K562 (cell line): ENCODE measurements around the gene GAK. TPM values are rescaled to one million over a fixed set of nuclear protein-coding genes. Genes with fewer than 3 reads are reported as not detected.

ENCODE experiments used
- ATAC-seq: fragments of 200-7000 bp; cut with Tn5 transposase; 3 replicates; pipeline ENCODE4 v1.9.1; 2020; ENCODE audit warnings: moderate library complexity
- BruUV-seq: library from RNA; stranded (reverse); fragments of 400-500 nt; replicated peaks from 2 replicates; lab custom pipeline; 2021; lab: Mats Ljungman, UMichigan
- CTCF ChIA-PET: fragments of 300-600 bp; formaldehyde crosslinking; extraction: SDS; loops from one replicate; lab custom pipeline; 2021; ENCODE audit warnings: low intra/inter-chr PET ratio; lab: Yijun Ruan, JAX
- POLR2A ChIA-PET: fragments of 300-600, 350-650 bp; sonication (Branson Sonifier 250); formaldehyde crosslinking; extraction: SDS; loops from one replicate; lab custom pipeline; 2021; ENCODE audit warnings: antibody characterized with exemption, inconsistent platforms; lab: Yijun Ruan, JAX
- DNase-seq, 4 experiments: peaks; one replicate each; pipeline versions ENCODE4 v3.0.0 to v3.0.0-alpha.2; 2011 to 2018; ENCODE audit warnings: low spot score in 3 of 4, mixed read lengths in 3 of 4; ENCODE audit errors: extremely low read depth in 1 of 4
- FAIRE-seq: peaks from 2 replicates; lab custom pipeline; 2011; peaks lifted over from hg19 to GRCh38; lab: Jason Lieb, UNC
- H2AFZ ChIP-seq: 2 replicates; pipeline ENCODE4 v1.6.0; 2011; ENCODE audit warnings: low read depth, low read length, control low read depth, inconsistent platforms
- H3K27ac ChIP-seq: fragments of 200-600 bp; 3 replicates; pipeline ENCODE4 v1.8.0; 2011; ENCODE audit warnings: low read depth, mild to moderate bottlenecking, control low read depth, inconsistent platforms, low read length, moderate library complexity, mixed read lengths; ENCODE audit errors: extremely low read depth
- H3K27me3 ChIP-seq, 2 experiments: fragments of 300-600 bp in 1 of 2; 2 replicates in 1 of 2; 3 replicates in 1 of 2; pipeline versions ENCODE4 v1.6.0 to v1.8.0; 2011; ENCODE audit warnings: inconsistent platforms in 2 of 2, low read length in 2 of 2, mild to moderate bottlenecking in 1 of 2, mixed read lengths in 1 of 2, moderate library complexity in 1 of 2; ENCODE audit not compliant: control insufficient read depth in 2 of 2, insufficient read depth in 2 of 2
- H3K36me3 ChIP-seq: fragments of 300-600 bp; 3 replicates; pipeline ENCODE4 v1.8.0; 2011; ENCODE audit warnings: mild to moderate bottlenecking, low read length, inconsistent platforms; ENCODE audit not compliant: control insufficient read depth, insufficient read depth
- H3K4me1 ChIP-seq, 2 experiments: fragments of 200-600 bp in 1 of 2; replicated peaks in 1 of 2; 2 replicates in 1 of 2; 3 replicates in 1 of 2; pipeline versions ENCODE4 v1.5.1 to v1.8.0; 2011; ENCODE audit warnings: inconsistent platforms in 2 of 2, low read length in 2 of 2, mild to moderate bottlenecking in 1 of 2, mixed read lengths in 1 of 2, moderate library complexity in 1 of 2; ENCODE audit not compliant: control insufficient read depth in 2 of 2, insufficient read depth in 2 of 2
- H3K4me2 ChIP-seq: 2 replicates; pipeline ENCODE4 v1.6.1; 2011; ENCODE audit warnings: low read length, control low read depth, inconsistent platforms, mixed read lengths; ENCODE audit not compliant: insufficient read depth
- H3K4me3 ChIP-seq: fragments of 200-600 bp; sonication (generic), shearing (Covaris generic); 2 replicates; pipeline ENCODE4 v1.5.1; 2016; ENCODE audit warnings: control low read depth, inconsistent platforms
- H3K79me2 ChIP-seq: fragments of 200-600 bp; 3 replicates; pipeline ENCODE4 v1.8.0; 2011; ENCODE audit warnings: low read length, inconsistent platforms; ENCODE audit not compliant: control insufficient read depth, insufficient read depth
- H3K9ac ChIP-seq, 2 experiments: 2 replicates each; pipeline versions ENCODE4 v1.6.0 to v1.6.1; 2011; ENCODE audit warnings: low read depth in 2 of 2, low read length in 2 of 2, control low read depth in 1 of 2, inconsistent platforms in 1 of 2, mild to moderate bottlenecking in 1 of 2, mixed read lengths in 1 of 2; ENCODE audit not compliant: insufficient read depth in 1 of 2
- H3K9me1 ChIP-seq: one replicate; pipeline ENCODE4 v1.6.0; 2011; ENCODE audit warnings: inconsistent platforms, mild to moderate bottlenecking, low read length, moderate library complexity; ENCODE audit not compliant: control insufficient read depth, insufficient read depth
- H3K9me3 ChIP-seq: replicated peaks from 2 replicates; pipeline ENCODE4 v1.5.1; 2011; ENCODE audit warnings: low read depth, low read length, inconsistent platforms; ENCODE audit not compliant: control insufficient read depth, insufficient read depth
- H4K20me1 ChIP-seq: replicated peaks from 2 replicates; pipeline ENCODE4 v1.6.1; 2011; ENCODE audit warnings: low read length, inconsistent platforms, mixed read lengths; ENCODE audit not compliant: control insufficient read depth, insufficient read depth
- GMEB1 ChIP-seq: fragments of 250-450 bp; sonication (Bioruptor Pico); IDR thresholded peaks from 2 replicates; pipeline ENCODE4 v1.4.0; 2020; ENCODE audit warnings: mild to moderate bottlenecking
- MED1 ChIP-seq: sonication (generic); formaldehyde crosslinking; IDR thresholded peaks from 2 replicates; pipeline ENCODE4 v1.8.1; 2023; ENCODE audit warnings: missing genetic modification reagents, borderline replicate concordance
- MYNN ChIP-seq, 2 experiments: sonication (generic); formaldehyde crosslinking in 1 of 2; IDR thresholded peaks; 2 replicates each; pipeline versions ENCODE4 v1.5.0 to v1.6.1; 2016 to 2020; ENCODE audit warnings: antibody characterized with exemption in 1 of 2, missing genetic modification reagents in 1 of 2
- POLR2G ChIP-seq: fragments of 200-400 bp; formaldehyde crosslinking; IDR thresholded peaks from 2 replicates; pipeline ENCODE4 v1.6.1; 2017; ENCODE audit warnings: low read depth, mild to moderate bottlenecking, antibody characterized with exemption, low read length, moderate library complexity
- PREB ChIP-seq: sonication (generic); formaldehyde crosslinking; IDR thresholded peaks from 2 replicates; pipeline ENCODE4 v1.8.1; 2023; ENCODE audit warnings: mild to moderate bottlenecking, missing genetic modification reagents
- SIN3A ChIP-seq, 2 experiments: fragments of 150-350 bp in 1 of 2; IDR thresholded peaks; 2 replicates each; pipeline ENCODE4 v1.6.1; 2011 to 2016; ENCODE audit warnings: borderline replicate concordance in 2 of 2, low read depth in 2 of 2, low read length in 2 of 2, mild to moderate bottlenecking in 2 of 2, moderate library complexity in 2 of 2; ENCODE audit not compliant: control insufficient read depth in 1 of 2
- ZKSCAN1 ChIP-seq: fragments of 150-350 bp; IDR thresholded peaks from 2 replicates; pipeline ENCODE4 v1.6.1; 2016; ENCODE audit warnings: low read depth, low read length
- ZZZ3 ChIP-seq: fragments of 450-650 bp; IDR thresholded peaks from 2 replicates; pipeline ENCODE4 v1.6.1; 2016; ENCODE audit warnings: antibody characterized with exemption, mild to moderate bottlenecking, moderate library complexity
- WGBS: fragments of 100-300 bp; shearing (Covaris generic); methylation state at CpG from one replicate; pipeline ENCODE4 v1.1.6; 2016; ENCODE audit warnings: low coverage, mixed read lengths; ENCODE audit not compliant: insufficient coverage; ENCODE audit errors: missing lambda C conversion rate; 5-methylcytosine and 5-hydroxymethylcytosine counted together
- in situ Hi-C: fragments of 300-500 bp; cut with MboI; formaldehyde crosslinking; loops from 4 replicates; pipeline ENCODE4 v1.15.0; 2018; ENCODE audit warnings: inconsistent platforms, mixed read lengths
- intact Hi-C: fragments of 100-400 bp; cut with micrococcal nuclease; formaldehyde crosslinking; loops from 2 replicates; pipeline ENCODE4 v1.14.2; 2022
- polyA plus RNA-seq, 8 experiments: library from polyadenylated mRNA; depleted of rRNA in 4 of 8; stranded (reverse) in 5 of 8; unstranded in 3 of 8; fragments of >200 nt; fragmentation: Nextera tagmentation in 2 of 8; fragmentation: Illumina TruSeq in 1 of 8; extraction: Ambion mirVana in 2 of 8; extraction: Trizol in 1 of 8; gene quantifications; 2 replicates each; pipeline versions ENCODE4 v1.2.1 to v1.2.3, GENCODE V29; 2011 to 2014; ENCODE audit warnings: inconsistent platforms in 1 of 8, missing spikeins in 1 of 8
- total RNA-seq, 7 experiments: library from RNA; depleted of rRNA in 6 of 7; stranded (reverse); fragments of >200 nt in 6 of 7; fragmentation: Illumina TruSeq in 2 of 7; extraction: Trizol in 2 of 7; gene quantifications; 2 replicates each; pipeline versions ENCODE4 v1.2.1 to v1.2.3, GENCODE V29; 2011 to 2021; ENCODE audit warnings: low replicate concordance in 1 of 7
- TF ChIP-seq, protein P1 (sequence below): fragments of 450-650 bp; IDR thresholded peaks from 2 replicates; pipeline ENCODE4 v1.6.1; 2016; ENCODE audit warnings: antibody characterized with exemption
- TF ChIP-seq, protein P2 (sequence below): sonication (generic); formaldehyde crosslinking; IDR thresholded peaks from 2 replicates; pipeline ENCODE4 v1.8.0; 2022; ENCODE audit warnings: missing genetic modification reagents, mild to moderate bottlenecking, borderline replicate concordance

The GAK gene
- total and polyA plus RNA-seq, 9 of the 15 experiments (the other 6 are each of a cell fraction or from before 2014, with no cell fraction given) = 1.3 to 102 (median 16.2) TPM

- no peak for TF ChIP-seq PREB
- no peak for TF ChIP-seq GMEB1 (CRISPR knock-in tag)
Observed at GRCh38 chr4:883377-884095, 48.6 kb downstream of the GAK start (continued).

DNA sequence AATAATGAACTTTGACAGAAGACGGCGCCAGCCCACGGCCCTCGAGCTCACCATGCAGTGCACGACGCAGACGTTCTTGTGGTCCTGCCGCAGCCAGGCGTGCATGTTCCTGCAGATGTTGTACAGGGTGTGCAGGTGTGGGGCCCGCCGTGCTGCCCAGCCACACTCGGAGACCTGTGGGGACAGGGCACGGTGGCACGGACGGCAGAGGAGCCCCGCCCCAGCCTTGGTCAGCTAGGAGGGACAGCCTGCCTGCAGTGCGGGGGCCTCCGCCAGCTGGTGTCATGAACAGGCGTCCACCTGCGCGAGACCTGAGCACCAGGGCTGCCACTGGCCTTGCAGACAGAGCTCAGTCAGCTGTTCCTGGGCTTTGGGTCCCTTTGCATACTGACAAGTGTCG, 49.5 kb downstream of the GAK start:
- TF ChIP-seq, protein P1, sequence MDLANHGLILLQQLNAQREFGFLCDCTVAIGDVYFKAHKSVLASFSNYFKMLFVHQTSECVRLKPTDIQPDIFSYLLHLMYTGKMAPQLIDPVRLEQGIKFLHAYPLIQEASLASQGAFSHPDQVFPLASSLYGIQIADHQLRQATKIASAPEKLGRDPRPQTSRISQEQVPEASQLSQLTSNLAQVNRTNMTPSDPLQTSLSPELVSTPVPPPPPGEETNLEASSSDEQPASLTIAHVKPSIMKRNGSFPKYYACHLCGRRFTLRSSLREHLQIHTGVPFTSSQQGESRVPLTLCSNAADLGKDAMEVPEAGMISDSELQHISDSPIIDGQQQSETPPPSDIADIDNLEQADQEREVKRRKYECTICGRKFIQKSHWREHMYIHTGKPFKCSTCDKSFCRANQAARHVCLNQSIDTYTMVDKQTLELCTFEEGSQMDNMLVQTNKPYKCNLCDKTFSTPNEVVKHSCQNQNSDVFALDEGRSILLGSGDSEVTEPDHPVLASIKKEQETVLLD = no peak
- TF ChIP-seq SIN3A (IDR thresholded peaks at IDR 0.05; ENCODE audit: borderline replicate concordance in 2 of 2, control insufficient read depth in 1 of 2, low read depth in 2 of 2, low read length in 2 of 2) (no peak), ZZZ3 (no peak), ZKSCAN1 (no peak), MYNN (IDR thresholded peaks at IDR 0.05) (no peak), MYNN (CRISPR knock-in tag; IDR thresholded peaks at IDR 0.05) (no peak), POLR2G (0 out of 2 replicates have a peak, but pooled peaks have one; percentile 28), MED1 (no peak)
- TF ChIP-seq, protein P2, sequence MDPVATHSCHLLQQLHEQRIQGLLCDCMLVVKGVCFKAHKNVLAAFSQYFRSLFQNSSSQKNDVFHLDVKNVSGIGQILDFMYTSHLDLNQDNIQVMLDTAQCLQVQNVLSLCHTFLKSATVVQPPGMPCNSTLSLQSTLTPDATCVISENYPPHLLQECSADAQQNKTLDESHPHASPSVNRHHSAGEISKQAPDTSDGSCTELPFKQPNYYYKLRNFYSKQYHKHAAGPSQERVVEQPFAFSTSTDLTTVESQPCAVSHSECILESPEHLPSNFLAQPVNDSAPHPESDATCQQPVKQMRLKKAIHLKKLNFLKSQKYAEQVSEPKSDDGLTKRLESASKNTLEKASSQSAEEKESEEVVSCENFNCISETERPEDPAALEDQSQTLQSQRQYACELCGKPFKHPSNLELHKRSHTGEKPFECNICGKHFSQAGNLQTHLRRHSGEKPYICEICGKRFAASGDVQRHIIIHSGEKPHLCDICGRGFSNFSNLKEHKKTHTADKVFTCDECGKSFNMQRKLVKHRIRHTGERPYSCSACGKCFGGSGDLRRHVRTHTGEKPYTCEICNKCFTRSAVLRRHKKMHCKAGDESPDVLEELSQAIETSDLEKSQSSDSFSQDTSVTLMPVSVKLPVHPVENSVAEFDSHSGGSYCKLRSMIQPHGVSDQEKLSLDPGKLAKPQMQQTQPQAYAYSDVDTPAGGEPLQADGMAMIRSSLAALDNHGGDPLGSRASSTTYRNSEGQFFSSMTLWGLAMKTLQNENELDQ (CRISPR knock-in tag) = no peak
- H3K4me1 ChIP-seq = peaks cover 0 to 7% of the 10 kb centered on the region in 2 experiments; a peak in 1 of 5 replicates
- POLR2A ChIA-PET = no interaction called here
- no peak overlapping the region for H3K9ac ChIP-seq
- H3K79me2 ChIP-seq = no peaks in the 10 kb centered on the region
- no peak overlapping the region for H2AFZ ChIP-seq
- no peaks in the 10 kb centered on the region for H4K20me1 ChIP-seq
- in situ Hi-C loops (no loop called here), intact Hi-C loops (no loop called here)
- no TSS peak for BruUV-seq
- H3K27ac ChIP-seq = no peak overlapping the region
- no peaks in the 10 kb centered on the region for H3K9me1 ChIP-seq
- no peak overlapping the region for H3K4me3 ChIP-seq
- H3K36me3 ChIP-seq = peaks cover 90% of the 10 kb centered on the region; the same call in 2 of the 3 replicates
- 97% methylated on average over 19 of the region's 22 CpGs for WGBS
- ATAC-seq = no peak
- no peak overlapping the region for H3K4me2 ChIP-seq
- CTCF ChIA-PET = no interaction called here
- DNase-seq = no peak
- H3K27me3 ChIP-seq = no peaks in the 10 kb centered on the region
- FAIRE-seq = no peak
- peaks cover 4% of the 10 kb centered on the region for H3K9me3 ChIP-seq
